LNCaP clone FGC (cell line): Measurements from ENCODE around the gene CHCHD10.

Source experiments
- DNase-seq: peaks from one replicate; pipeline ENCODE4 v3.0.0-alpha.2; 2011; ENCODE audit warnings: low read depth
- H3K4me3 ChIP-seq: 2 replicates; pipeline ENCODE4 v1.5.1; 2011; ENCODE audit warnings: mild to moderate bottlenecking, low read depth, low read length, control low read depth
- TF ChIP-seq, protein P1 (sequence below): IDR thresholded peaks from 2 replicates; pipeline ENCODE4 v1.5.1; 2012; ENCODE audit warnings: mild to moderate bottlenecking; ENCODE audit not compliant: control insufficient read depth, insufficient read depth; ENCODE audit errors: extremely low read depth

CHCHD10 gene

DNA sequence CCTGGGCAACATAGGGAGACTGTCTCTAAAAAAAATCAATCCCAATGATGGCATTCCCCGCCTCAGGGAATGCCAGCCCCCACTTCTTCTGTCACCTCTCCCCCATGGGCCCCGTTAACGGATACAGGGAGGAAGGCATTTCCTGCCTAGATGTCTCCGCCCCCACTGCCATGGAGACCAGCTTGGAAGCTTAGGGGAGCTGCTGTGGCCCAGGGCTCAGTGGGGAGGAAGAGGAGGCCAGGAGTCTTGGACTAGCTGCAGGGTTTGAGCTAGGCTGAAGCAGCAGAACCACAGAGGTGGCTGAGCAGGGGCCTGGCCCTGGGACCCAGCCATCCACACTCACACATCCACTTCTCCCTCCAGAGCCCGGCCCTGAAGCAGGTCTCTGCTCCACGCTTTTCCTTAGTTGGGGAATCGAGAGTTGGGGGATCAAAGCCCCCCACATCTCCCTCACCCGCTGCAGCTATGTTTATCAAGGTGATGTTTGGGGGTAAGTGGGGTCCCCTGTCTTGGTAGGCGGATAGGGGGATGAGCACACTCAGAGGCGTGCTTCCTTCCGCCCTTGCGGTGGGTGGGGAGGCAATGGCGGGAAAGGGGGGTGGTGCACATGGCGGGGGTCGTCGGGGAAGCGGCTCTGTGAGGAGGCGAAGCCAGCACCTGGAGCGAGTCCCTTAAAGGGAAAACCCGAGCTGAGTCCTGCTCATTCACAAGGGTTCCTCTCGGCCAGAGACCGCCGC is 4.8 kb downstream of the CHCHD10 start, which contains the start of gene C22orf15:
Gene C22orf15, plus strand, starts transcription at position 149 of the 737 bp plus-strand sequence. Its CDS starts 317 bp downstream, at position 466.
- TF ChIP-seq, protein P1, sequence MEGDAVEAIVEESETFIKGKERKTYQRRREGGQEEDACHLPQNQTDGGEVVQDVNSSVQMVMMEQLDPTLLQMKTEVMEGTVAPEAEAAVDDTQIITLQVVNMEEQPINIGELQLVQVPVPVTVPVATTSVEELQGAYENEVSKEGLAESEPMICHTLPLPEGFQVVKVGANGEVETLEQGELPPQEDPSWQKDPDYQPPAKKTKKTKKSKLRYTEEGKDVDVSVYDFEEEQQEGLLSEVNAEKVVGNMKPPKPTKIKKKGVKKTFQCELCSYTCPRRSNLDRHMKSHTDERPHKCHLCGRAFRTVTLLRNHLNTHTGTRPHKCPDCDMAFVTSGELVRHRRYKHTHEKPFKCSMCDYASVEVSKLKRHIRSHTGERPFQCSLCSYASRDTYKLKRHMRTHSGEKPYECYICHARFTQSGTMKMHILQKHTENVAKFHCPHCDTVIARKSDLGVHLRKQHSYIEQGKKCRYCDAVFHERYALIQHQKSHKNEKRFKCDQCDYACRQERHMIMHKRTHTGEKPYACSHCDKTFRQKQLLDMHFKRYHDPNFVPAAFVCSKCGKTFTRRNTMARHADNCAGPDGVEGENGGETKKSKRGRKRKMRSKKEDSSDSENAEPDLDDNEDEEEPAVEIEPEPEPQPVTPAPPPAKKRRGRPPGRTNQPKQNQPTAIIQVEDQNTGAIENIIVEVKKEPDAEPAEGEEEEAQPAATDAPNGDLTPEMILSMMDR = no peak
- no peak for DNase-seq
- no peak within 1 kb of the TSS for H3K4me3 ChIP-seq

DNA sequence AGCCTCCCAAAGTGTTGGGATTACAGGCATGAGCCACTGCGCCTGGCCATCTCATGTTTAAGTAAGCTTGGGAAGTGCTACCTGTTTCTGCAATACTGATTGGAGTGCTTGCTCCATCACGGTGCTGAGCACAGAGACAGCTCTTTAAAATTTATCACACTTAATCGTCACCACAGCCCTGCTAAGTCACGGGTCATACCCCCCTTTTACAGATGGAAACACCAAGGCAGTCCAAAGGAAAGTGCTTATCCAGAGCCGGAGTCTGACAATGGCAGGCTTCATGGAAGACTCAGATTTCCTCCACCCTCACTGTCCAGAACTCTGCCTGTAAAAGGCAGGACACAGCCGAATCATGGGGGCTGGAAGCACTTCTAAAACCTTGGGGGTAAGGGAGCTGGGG is 7.7 kb downstream of the CHCHD10 start:
- no peak overlapping the region for H3K4me3 ChIP-seq
- no peak for DNase-seq
- TF ChIP-seq, protein P1 = no peak

DNA sequence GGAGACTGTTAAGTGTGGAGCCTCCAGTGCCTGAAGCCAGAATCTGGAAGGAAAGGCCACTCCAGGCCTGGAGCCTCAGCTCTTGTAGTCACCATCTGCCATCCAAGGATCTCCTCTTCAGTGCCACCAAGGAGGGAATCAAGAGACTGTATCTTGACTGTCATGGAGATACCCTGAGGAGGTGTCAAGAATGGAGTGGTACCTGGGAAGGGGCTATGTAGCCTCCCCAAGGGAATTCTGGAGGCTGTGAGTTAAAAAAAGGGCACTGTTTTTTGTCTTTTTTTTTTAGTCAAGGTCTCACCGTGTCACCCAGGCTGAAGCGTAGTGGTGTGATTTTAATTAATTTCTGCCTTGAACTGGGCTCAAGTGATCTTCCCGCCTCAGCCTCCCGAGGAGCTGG is 8.2 kb downstream of the CHCHD10 start:
- no peak overlapping the region for H3K4me3 ChIP-seq
- TF ChIP-seq, protein P1 = no peak
- no peak for DNase-seq

DNA sequence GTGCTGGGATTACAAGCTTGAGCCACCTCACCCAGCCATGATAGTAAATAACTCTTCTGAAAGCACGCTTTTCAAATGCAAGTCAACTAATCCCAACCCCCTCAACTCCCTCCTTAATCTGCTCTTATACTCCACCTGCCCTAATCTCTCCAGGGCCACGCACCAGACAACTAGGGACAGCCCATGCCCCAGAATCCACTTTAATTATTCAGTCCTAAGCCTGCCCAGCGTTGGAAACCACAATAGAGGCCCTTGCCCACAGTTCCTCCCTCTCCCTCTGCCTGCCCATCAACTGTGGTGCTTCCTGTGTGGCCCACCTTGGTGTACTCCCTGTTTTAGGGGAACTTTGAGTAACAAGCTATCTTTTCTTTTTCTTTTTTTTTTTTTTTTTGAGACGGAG is 10.9 kb downstream of the CHCHD10 start:
- DNase-seq = no peak
- TF ChIP-seq, protein P1 = no peak
- no peak overlapping the region for H3K4me3 ChIP-seq

DNA sequence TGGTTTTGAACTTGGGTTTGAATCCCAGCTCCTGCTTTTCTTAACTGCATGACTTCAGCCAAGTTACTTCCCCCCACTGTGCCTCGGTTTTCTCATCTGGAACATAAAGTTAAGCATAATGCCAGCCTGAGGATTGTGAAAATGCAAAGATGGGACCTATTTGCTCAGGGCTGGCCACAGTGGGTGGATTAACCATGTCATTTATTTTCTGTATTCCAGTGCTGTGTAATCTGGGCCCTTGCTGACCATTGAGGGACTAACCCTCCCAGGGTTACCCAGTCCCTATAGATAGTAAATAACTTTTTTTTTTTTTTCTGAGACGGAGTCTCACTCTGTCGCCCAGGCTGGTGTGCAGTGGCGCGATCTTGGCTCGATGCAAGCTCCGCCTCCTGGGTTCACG is 12.1 kb downstream of the CHCHD10 start:
- TF ChIP-seq, protein P1 = no peak
- H3K4me3 ChIP-seq = no peak overlapping the region

DNA sequence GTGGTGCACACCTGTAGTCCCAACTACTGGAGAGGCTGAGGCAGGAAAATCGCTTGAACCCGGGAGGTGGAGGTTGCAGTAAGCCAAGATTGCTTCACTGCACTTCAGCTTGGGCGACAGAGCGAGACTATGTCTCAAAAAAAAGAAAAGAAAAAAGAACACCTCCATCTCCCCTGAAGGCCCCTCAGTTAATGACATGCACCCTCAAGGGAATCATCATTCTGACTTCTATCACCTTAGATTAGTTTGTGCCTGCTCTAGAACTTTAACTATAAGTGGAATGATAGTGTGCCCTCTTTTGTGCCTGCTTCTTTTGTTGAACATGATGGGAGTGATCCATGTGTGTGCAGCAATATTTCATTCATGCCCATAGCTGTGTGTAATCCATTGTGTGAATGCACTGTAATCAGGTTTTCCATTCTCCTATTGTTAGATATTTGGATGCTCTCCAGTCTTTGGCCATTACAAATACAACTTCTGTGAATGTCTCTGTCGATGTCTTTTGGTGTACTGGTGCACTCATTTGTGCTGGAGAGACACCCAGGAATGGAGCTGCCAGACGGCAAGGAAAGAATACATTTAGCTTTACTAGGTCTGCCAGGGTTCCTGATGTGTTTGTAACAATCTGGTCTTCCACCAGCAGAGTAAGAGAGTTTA is 12.7 kb downstream of the CHCHD10 start:
- no peak for DNase-seq
- TF ChIP-seq, protein P1 = no peak
- no peak overlapping the region for H3K4me3 ChIP-seq

More for the DNA sequence above, 12.1 kb downstream of the CHCHD10 start:
- DNase-seq = no peak
